COR-L47 (cell line): ENCODE results near the gene DIS3L2.

Experiments
- DNase-seq: peaks from one replicate; lab custom pipeline; 2025; lab: John Stamatoyannopoulos, UW

Gene DIS3L2, protein sequence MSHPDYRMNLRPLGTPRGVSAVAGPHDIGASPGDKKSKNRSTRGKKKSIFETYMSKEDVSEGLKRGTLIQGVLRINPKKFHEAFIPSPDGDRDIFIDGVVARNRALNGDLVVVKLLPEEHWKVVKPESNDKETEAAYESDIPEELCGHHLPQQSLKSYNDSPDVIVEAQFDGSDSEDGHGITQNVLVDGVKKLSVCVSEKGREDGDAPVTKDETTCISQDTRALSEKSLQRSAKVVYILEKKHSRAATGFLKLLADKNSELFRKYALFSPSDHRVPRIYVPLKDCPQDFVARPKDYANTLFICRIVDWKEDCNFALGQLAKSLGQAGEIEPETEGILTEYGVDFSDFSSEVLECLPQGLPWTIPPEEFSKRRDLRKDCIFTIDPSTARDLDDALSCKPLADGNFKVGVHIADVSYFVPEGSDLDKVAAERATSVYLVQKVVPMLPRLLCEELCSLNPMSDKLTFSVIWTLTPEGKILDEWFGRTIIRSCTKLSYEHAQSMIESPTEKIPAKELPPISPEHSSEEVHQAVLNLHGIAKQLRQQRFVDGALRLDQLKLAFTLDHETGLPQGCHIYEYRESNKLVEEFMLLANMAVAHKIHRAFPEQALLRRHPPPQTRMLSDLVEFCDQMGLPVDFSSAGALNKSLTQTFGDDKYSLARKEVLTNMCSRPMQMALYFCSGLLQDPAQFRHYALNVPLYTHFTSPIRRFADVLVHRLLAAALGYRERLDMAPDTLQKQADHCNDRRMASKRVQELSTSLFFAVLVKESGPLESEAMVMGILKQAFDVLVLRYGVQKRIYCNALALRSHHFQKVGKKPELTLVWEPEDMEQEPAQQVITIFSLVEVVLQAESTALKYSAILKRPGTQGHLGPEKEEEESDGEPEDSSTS

DNA sequence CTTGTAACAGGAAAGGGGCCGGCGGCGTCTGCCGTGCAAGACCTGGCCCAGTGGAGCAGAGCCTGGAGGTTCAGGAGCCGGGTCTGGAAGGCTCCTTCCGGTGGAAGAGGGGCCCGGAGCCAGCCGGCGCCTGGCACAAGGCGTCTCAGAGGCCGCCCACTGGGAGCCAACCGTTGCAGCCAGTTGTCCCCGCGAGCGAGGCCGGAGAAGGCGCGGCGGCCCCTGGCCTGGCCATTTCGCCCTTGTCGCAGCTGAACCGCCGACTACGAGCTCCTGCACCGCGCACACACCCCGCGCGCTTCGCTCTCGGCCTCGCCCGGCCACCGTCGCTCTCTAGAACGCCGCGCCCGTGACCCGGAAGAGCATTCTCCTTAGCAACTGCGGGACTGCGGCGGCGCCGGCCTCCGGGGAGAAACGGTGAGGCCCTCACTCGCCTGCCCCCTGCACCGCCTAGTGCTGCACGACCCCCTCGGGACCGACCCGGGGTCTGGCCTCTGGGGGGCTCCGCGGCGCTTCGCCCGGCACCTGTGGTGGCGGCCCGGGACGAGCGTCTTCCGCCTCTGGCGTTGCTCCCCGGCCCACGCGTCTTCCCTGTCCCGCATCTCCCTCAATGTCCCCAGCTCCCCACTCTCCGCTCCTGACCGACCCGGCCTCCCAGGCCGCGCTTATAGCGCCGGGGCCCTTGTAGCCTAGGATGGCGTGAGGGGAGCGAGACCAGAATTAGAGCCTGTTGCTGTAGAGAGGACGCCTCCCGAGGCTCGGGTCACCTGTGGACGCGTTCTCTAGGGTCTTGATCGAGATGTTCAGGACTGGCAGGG is at the start of gene DIS3L2:
TSS of gene DIS3L2 (plus strand) at position 365 of the 818 bp plus-strand sequence. CDS start 53,215 bp downstream, outside the sequence.
- peak; percentile 61 for DNase-seq

DNA sequence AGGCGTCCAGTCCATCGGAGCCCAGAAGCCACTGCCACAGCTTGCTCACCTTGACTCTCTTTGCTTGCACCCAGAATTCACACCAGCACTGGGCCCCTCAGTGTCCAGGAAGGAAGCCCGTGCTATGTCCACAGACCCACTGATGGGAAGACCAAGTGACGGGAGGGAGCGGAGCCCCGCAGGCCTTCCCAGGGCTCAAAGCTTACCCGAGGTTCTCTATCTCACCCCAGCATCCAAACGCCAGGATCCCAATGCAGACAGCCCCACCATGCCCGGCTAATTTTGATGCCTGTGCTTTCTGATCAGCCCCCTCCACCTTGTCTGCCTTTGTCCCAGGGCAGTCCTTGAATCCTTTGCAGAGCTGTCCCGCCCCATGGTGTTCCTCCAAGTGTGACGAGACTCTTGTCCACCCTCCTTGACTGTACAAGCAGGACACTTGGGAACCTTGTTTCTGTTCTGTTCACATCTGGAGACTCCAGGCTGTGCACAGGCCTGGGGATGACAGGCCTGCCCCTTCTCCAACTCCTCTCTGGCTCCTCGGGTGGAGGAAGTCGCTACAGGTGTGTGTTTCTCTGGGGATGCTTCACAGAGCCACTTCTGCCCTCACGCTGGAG is 47.3 kb upstream of the DIS3L2 start:
- DNase-seq: no peak

DNA sequence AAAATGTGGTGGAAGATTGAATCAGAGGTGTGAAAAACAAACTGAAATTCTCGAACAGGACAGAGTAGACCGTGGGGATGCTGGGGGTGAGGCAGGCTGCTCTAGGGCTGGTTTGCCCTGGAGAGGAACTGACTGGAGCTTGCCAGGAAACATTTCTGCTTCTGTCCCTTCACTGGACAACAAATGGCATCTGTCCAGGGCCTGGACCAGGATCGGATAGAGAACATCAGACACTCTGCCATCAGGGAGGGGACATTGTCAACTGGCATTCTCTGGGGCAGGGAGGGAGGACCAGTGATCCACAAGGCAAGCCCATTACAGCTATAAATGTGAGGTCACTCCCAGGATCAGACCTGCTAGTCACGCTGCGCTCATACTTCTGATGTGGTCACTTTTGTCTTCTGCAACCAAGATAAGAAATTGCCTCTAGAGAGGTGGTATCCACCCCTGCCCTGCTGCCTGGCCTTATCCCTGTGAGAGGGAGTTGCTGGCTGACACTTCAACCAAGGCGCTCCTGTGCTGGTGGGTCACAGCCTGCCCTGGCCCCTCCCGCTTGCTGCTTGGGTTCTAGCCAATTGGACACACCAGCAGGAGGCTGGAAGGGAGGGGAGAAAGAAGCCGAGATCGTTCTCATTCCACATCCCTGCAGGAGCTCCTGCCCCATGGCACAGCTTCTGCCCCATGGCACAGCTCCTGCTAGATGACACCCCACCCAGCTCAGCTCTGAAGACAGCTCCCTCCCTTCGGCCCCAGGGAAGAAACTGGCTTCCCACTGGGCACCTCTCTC is 44.0 kb upstream of the DIS3L2 start:
- no peak for DNase-seq

DNA sequence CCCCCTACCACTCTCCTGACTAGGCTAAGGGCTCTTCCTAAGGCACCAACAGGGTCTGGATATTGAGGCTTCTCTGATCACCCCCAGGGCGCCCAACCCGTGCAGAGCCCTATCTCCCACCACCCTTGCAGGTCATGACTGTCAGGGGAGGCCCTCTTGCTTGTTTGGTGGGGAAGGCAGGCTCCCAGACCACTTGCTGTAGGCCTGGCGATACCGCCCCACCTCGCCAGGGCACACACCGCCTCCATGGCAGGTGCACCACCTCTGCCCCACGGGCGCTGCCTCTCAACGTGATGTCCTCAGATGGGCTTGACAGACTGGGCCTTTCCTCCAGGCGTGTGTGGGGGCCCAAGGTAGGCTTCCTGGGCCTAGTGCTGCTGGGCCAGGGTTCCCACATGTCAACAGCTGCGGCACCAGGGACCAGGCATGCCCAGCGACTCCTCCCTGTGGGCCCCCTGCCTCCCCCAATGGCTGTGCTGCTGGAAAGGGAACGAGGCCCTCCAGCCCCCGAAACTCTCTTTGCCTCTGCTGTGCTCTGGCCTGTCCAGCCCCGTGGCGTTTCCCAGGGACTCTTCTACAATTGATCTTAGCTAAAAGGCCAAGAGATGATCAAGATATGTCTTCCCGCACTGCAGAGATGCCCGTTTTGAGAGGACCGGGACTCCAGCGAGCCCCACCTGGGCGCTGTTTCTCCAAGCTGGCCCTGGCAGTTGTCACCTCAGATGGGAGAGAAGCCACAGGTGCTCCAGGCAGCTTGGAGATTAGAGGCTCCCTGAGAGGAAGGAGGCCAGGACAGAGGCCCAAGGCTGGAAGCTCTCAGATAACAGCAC is 42.8 kb upstream of the DIS3L2 start:
- DNase-seq: no peak

DNA sequence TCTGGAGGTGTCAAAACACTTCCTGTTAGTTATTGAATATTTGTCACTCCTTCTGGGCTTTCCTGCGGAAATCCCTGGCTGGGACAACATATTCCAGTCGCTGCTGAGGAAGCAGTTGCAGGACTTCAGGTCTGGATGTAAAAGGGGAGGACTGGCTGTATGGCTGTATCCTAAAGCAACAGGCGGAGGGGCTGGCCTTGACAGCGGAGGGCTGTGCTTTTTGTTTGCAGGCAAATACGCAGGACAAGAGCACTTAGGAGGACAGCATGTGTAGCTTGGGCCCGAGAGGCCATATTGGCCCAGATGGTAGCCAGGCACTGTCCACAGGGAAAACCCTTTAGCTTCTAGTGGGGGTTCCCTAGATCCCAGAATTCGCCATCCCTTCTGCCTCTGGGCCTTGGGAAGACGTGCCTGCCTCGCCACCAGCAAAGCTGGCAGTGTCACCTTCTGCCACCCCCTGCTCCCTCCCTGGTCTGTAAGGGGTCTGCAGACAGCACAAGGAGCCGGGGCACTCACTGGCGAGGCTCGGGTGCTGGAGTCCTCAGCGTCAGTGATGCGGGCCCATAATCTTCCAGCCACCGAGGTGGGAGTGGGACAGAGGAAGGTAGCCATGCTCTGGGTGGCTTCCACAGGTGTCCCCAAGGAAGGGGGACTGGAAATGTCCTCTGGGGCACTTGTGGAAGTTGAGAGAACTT is 42.0 kb upstream of the DIS3L2 start:
- DNase-seq: no peak

DNA sequence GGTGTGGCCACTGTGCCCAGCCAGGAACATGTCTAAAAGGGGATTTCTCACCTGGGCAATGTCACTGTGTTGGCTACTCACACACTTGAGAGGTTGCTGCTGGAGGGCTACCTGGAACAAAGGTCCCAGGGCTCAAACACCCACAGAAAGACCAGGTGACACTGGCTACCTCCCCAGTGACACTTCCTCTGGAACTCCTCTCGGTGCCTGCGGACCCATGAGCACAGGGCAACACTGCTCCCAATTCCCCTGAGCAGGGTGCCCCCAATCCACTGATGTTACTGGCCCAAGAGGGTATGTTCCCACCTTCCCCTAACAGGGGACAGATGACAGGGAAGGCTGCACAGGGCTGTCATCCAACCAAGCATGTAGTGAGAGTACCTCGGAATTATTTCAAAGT is 41.1 kb upstream of the DIS3L2 start:
- no peak for DNase-seq

DNA sequence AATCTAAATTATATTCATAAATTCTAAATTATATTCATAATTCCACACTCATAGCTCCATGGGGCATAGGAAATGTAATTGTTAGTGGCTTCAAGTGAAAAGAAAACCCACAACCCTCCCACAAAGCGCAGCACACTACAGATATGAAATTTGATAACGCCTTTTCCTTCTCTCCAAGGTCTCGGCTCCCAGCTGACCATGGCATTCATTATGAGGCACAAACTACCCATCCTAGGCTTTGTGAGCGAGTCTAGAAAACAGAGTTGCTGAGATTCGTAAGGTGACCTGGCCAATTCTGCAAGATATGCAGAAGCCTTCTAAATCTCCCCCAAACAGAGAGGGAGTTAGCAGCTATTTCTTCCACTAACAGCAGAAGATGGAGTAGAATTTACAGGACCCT is 40.7 kb upstream of the DIS3L2 start:
- DNase-seq: no peak

DNA sequence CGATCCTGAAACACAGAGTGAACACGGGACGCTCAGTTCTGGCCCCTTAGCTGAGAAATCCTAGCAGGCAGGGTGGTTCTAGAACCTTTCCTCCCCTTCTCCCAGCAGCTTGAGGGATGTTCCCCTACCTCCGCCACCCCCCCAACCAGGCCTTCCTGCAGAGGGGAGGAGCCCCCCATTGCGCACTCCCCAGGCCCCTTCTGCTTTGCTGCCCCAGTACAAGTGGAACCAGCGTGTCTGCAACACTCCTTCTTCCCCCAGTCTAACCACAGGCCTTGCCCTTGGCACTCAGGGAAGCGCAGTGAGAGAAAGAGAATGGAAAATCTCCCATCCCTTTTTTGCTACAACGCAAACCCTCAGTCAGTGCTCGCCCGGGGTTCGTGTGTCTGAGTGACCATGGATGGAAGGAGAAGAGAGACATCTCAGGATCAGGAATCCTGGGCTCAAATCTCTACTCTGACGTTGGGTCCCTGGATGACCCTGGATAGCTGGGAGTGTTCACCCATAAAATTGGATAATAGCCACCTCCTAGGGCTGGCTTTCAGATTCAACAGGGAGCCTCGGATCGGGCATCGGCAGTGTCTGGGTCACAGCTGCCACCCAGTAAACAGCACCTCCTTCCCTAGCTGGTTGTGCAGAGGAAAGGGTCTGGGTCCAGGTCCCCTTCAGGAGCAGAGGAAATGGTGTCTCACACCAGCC is 39.1 kb upstream of the DIS3L2 start:
- DNase-seq: no peak

DNA sequence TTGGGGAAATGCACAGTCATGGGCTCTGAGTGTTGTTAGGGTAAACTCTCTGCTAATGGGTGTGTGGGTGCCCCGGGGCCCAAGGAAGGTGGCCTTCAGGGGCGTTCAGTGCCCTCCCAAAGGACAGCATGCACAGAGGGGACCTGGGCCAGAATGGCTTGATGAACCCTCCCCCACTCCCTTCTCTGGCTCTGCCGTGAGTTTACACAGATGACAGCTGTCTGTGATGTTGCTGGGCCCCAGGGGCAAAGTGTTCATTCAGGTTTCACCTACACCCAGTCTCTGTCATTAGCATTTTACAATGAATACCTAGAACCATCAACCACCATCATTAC is 38.5 kb upstream of the DIS3L2 start:
- no peak for DNase-seq

DNA sequence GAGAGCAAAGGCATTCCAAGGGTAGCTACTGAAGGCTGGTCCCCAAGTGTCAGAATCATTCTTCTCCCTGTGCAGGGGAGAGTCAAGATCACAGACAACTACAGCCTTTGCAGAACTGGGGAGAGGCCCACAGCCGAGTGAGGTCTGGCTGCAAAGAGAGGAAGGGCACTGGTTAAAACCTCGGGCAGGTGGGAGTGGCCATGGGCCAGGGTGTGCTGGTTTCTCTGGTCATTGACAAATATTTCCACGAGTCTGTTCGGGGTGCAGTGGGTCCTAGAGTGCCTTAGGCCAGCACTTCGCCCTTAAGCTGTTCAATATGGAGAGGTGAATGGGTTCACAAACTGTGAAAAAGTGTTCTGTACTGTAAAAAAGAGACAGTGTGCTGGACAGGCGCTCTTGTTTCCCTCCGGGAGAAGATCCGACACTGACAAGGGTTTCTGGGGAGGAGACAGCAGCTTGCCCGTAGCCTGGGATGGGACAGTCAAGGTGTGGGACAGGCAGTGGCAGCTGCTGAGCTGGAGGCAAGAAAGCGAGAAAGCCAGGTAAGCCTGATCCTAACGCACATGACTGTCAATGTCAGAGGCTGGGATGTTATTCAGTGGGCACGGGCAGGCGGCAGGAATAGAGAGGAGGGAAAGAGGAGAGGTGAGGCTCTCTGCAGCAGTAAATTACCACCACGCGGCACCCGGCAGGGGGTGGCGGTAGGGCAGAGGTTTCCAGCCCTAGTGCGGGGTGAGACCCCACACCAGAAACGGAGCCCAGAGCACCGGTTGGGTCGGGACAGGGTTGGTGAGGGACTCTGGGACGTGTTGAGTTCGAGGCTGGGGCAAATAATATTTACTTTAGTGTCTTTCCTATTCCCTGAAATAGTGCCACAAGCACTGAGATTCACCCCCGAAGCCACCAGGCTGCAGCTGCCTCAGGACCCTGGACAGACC is 37.3 kb upstream of the DIS3L2 start:
- DNase-seq: no peak

DNA sequence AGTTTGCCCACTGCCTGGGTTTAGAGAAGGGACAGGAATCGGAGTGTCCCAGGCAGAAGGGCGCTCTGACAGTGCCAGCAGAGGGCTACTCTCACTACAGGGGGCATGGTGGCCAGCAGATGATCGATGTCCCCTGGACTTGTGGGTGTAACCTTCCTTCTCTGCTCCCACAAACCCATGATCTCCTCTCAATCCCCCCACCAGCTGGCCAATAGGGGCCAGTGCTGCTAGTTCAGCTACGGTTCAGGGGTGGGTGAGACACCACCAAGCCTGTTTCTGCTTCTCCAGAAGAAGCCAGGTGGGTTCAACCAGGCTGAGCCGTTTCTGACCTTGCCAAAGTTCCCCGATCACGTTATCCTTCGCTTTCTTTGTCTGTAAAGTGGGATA is 36.6 kb upstream of the DIS3L2 start:
- DNase-seq: no peak

DNA sequence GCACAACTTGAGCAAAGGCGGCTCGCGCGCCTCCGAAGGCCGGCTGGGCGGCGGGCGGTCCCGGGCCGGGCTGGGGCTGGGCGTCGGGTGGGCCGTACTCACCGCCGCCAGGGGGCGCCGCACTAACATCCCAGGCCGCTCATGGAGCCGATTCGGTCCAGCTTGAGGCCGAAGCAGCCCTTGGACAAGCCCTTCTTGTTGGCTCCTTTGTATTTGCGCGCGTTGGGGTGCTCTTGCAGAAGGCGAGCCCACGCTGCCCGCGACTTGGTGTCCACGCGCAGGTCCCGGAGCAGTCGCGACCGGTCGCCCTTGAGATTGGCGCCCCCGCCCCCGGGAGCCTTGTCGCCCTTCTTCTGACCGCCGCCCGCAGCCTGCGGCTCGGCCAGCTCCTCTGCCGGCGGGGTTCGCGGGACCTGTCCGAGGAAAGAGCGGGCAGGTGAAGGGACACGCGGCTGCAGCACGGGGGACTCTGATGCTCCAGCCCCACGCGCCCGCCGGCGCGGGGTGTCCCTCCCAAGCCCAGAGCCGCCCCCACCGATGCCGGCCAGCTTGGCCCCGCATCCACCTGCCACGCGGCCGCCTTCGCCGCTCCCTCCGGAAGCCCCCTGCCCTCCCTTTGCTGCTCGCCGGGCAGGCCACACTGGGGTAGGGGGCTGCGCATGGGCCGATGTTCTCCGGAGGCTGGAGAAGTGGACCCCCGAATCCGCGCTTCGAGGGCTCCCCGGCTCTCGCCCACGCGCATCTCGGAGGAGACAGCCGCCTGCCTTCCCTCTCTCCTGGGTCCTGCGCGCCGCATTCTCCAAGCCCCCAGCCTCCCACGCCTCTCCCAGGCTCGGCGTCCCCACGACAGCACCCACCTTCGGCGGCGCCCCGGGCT is 36.0 kb upstream of the DIS3L2 start:
- no peak for DNase-seq

DNA sequence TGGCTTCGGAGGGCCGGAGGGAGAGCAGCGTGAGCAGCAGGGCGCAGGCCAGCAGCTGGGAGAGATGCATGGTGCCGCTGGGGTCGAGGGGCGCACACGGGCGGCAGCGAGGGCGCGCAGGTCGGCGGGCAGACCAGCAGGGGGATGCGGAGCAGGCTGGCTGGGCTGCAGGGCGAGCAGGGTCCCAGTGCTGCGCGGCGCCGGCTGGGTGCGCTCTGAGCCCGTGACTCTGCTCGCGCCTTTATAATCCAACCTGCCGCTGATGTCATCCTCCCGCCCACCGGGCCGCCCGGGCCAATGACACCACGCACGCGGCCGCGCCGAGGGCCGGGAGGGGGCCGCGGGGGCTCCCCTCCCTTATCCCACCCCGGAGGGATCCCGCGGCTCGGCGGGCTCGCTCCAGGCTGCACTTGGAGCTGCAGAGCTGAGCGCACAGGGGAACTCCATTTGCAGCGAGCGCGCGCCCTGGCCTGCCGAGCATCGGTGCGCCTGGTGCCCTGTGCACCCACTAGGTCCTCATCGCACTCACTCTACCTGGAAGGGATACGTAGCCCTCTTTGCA is 35.3 kb upstream of the DIS3L2 start, which contains the start of gene NPPC:
TSS of gene NPPC (minus strand) at position 217 of the 562 bp plus-strand sequence. CDS start at position 70, 147 bp downstream.
- peak; percentile 55 for DNase-seq

DNA sequence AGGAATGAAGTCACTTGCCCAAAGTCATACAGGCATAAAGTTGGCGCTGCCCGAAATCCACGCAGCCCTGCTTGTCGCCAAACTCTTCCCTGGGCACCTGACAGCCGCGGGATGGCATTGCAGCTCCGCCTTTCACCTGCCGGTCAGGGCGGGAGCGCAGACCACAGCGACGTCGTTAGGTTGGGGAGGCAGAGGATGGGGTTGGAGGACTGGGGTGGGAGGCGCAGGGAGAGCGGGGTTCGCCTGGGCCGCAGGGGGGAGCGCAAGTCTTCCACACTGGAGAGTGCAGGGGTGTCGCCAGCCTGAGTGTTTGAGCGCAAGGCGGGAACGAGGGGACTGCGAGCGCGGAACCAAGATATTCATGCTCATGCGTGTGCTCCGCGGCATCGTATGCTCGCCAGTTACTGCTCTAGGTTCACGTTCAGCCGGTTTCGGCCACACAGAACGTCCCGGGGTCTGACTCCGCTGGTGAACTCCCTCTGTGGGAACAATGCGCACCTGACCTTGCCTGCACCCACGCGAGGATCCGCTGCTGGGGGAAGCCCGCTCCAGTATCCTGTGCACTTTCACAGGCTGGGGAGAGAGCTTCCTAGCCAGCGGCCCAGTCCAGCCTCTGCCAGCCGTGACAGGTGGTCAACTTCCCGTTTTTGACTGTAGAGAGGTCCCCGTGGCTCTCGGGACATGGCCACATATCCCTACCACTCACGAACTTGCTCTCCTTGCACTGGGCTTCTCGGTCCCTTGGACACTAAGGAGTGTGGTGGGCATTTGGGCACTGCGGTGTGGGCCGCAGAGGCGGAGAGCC is 34.5 kb upstream of the DIS3L2 start:
- no peak for DNase-seq

DNA sequence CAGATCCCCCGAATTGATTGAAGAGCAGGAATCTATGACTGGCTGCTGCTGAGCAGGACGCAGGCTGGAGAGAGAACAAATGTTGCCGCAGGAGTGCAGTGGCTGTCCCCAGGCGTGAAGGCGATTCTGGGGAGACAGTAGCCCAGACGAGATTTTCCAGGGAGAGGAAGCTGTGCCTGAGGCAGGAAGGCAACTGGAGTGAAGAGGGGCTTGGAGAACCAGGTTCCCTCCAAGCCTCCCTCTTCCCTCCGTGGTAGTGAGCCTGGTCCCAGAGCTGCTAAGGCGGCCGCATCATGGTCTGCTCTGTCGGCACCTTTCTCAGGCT is 34.0 kb upstream of the DIS3L2 start:
- no peak for DNase-seq

DNA sequence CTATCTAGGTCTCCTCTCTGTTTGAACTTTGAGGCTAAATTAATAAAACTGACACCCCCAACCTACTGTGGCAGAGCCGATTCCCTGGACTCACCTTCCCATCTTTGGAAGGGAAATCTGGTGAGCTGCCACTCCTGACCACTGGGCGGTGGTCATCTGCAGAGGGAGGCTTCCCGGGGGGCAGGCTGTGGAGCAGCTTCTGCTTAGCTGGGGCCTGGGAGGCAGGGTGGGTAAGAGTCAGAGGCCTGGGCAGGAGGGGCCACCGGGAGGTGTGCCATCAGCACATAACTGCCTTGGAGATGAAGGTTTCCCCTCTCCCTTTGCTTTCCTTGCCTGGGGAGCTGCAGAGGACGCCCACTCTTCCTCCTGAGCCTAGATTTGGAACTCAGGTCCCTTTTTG is 33.0 kb upstream of the DIS3L2 start:
- no peak for DNase-seq
